BLaER1 (cell line): Measurements from ENCODE around the gene EXOC3.

Experiments
- H3K27ac ChIP-seq: shearing (Covaris generic); formaldehyde crosslinking; 2 replicates; pipeline ENCODE4 v1.8.1; 2022
- H3K27me3 ChIP-seq: shearing (Covaris generic); formaldehyde crosslinking; 2 replicates; pipeline ENCODE4 v1.8.1; 2022
- H3K36me3 ChIP-seq: shearing (Covaris generic); formaldehyde crosslinking; 2 replicates; pipeline ENCODE4 v1.8.1; 2022
- H3K4me1 ChIP-seq: shearing (Covaris generic); formaldehyde crosslinking; 2 replicates; pipeline ENCODE4 v1.8.1; 2022
- H3K4me2 ChIP-seq: shearing (Covaris generic); formaldehyde crosslinking; 2 replicates; pipeline ENCODE4 v1.8.1; 2022
- H3K4me3 ChIP-seq: shearing (Covaris generic); formaldehyde crosslinking; 2 replicates; pipeline ENCODE4 v1.8.1; 2022
- H3K9ac ChIP-seq: shearing (Covaris generic); formaldehyde crosslinking; 2 replicates; pipeline ENCODE4 v1.8.1; 2022
- H3K9me3 ChIP-seq: shearing (Covaris generic); formaldehyde crosslinking; 2 replicates; pipeline ENCODE4 v1.8.1; 2022
- H4K20me1 ChIP-seq: shearing (Covaris generic); formaldehyde crosslinking; 2 replicates; pipeline ENCODE4 v1.8.1; 2022
- Cebpa-rat ChIP-seq: shearing (Covaris generic); IDR thresholded peaks from 2 replicates; pipeline ENCODE4 v1.8.1; 2022

Gene EXOC3

DNA sequence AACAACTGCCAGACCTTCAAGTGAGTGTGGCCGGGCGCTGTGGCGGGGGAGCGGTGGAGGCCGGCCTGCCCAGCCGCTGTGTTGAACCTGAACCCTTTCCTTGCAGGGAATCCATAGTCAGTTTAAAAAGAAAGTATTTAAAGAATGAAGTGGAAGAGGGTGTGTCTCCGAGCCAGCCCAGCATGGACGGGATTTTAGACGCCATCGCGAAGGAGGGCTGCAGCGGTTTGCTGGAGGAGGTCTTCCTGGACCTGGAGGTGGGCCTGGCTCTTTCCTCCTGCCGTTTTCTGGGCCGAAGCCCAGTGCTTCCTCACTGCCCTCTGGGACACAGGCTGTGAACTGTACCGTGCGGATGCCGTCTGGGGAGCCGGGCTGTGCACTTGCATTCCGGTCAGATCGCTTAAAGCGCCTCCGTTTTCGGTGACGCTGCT, 19.1 kb downstream of the EXOC3 start:
- peaks cover 60% of the 10 kb centered on the region for H4K20me1 ChIP-seq
- H3K27me3 ChIP-seq = no peaks in the 10 kb centered on the region
- no peak overlapping the region for H3K4me2 ChIP-seq
- no peak for TF ChIP-seq Cebpa-rat
- no peak overlapping the region for H3K4me3 ChIP-seq
- no peak overlapping the region for H3K27ac ChIP-seq
- H3K9me3 ChIP-seq = no peaks in the 10 kb centered on the region
- H3K9ac ChIP-seq = no peak overlapping the region
- peaks cover 15% of the 10 kb centered on the region for H3K4me1 ChIP-seq
- H3K36me3 ChIP-seq = peaks cover 94% of the 10 kb centered on the region

DNA sequence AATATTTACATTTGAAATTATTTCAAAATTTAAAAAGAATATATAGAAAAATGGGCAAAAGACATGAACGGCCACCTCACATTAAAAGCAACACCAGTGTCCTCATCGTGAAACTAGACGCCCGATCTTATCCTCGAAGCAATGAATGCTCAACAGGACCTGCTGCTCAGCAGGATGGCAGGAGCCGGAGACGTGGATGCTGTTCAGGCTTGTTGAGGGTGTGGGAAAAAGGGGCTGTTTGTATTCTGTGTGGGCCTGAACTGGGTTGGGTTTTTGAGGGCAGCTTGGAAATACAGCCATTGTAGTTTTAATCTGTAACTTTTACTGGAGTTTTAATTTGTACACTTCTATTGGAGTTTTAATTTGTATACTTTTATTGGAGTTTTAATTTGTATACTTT, 20.3 kb downstream of the EXOC3 start:
- no peaks in the 10 kb centered on the region for H3K9me3 ChIP-seq
- no peak overlapping the region for H3K4me2 ChIP-seq
- H3K4me1 ChIP-seq = peaks cover 15% of the 10 kb centered on the region
- H3K9ac ChIP-seq = no peak overlapping the region
- H3K4me3 ChIP-seq = no peak overlapping the region
- TF ChIP-seq Cebpa-rat = no peak
- peaks cover 48% of the 10 kb centered on the region for H4K20me1 ChIP-seq
- no peaks in the 10 kb centered on the region for H3K27me3 ChIP-seq
- peaks cover 84% of the 10 kb centered on the region for H3K36me3 ChIP-seq
- no peak overlapping the region for H3K27ac ChIP-seq

DNA sequence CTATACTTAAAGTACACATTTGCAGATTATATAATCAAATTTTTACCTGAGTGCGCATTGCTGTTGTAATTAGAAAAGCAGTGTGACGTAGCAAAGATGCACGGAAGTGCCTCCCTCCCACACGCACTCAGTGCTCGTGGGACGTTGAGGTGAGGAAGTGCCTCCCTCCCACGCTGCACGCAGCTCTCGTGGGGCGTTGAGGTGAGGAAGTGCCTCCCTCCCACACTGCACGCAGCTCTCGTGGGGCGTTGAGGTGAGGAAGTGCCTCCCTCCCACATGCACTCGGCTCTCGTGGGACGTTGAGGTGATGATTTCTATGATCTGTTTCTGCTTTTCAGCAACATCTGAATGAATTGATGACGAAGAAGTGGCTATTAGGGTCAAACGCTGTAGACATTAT, 21.0 kb downstream of the EXOC3 start:
- H3K9me3 ChIP-seq = no peaks in the 10 kb centered on the region
- peak overlapping the region; percentile 58 for H3K4me2 ChIP-seq
- H3K4me3 ChIP-seq = no peak overlapping the region
- H3K4me1 ChIP-seq = peaks cover 15% of the 10 kb centered on the region
- peaks cover 84% of the 10 kb centered on the region for H3K36me3 ChIP-seq
- no peak overlapping the region for H3K9ac ChIP-seq
- peaks cover 42% of the 10 kb centered on the region for H4K20me1 ChIP-seq
- no peaks in the 10 kb centered on the region for H3K27me3 ChIP-seq
- H3K27ac ChIP-seq = no peak overlapping the region
- TF ChIP-seq Cebpa-rat = no peak

DNA sequence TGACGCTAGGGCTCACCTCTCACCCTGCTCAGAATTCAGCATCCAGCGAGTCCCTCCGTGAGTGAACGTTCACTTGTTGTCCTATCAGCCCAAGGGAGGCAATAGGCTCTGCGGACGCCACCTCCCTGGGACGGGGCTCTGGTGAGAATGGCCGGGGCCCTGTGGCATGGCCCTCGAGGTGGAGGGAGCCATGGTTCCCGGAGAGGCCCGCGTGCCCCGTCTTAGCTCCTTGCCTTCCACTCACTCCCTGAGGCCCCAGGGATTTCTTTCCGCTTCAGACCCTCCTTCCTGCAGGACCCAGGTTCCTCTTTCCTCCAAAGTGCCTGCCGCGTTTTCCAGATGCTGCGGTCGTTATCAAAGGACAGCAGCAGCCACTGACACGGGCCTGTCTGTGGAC, 21.5 kb downstream of the EXOC3 start:
- Histone ChIP-seq H4K20me1 (peaks cover 41% of the 10 kb centered on the region), H3K9ac (no peak overlapping the region), H3K4me2 (peak overlapping the region; percentile 58), H3K36me3 (peaks cover 84% of the 10 kb centered on the region), H3K27ac (no peak overlapping the region), H3K27me3 (no peaks in the 10 kb centered on the region), H3K4me1 (peaks cover 15% of the 10 kb centered on the region), H3K9me3 (no peaks in the 10 kb centered on the region), H3K4me3 (no peak overlapping the region)
- no peak for TF ChIP-seq Cebpa-rat

- TF ChIP-seq Cebpa-rat = no peak
- peaks cover 41% of the 10 kb centered on the region for H4K20me1 ChIP-seq
- no peaks in the 10 kb centered on the region for H3K27me3 ChIP-seq
- peak overlapping the region; percentile 58 for H3K4me2 ChIP-seq
- H3K4me1 ChIP-seq = peaks cover 19% of the 10 kb centered on the region
- H3K27ac ChIP-seq = no peak overlapping the region
- no peak overlapping the region for H3K9ac ChIP-seq
- no peaks in the 10 kb centered on the region for H3K9me3 ChIP-seq
- H3K36me3 ChIP-seq = peaks cover 84% of the 10 kb centered on the region
- H3K4me3 ChIP-seq = no peak overlapping the region
These were observed 22.0 kb downstream of the EXOC3 start for GRCh38 chr5:464843-465590.

DNA sequence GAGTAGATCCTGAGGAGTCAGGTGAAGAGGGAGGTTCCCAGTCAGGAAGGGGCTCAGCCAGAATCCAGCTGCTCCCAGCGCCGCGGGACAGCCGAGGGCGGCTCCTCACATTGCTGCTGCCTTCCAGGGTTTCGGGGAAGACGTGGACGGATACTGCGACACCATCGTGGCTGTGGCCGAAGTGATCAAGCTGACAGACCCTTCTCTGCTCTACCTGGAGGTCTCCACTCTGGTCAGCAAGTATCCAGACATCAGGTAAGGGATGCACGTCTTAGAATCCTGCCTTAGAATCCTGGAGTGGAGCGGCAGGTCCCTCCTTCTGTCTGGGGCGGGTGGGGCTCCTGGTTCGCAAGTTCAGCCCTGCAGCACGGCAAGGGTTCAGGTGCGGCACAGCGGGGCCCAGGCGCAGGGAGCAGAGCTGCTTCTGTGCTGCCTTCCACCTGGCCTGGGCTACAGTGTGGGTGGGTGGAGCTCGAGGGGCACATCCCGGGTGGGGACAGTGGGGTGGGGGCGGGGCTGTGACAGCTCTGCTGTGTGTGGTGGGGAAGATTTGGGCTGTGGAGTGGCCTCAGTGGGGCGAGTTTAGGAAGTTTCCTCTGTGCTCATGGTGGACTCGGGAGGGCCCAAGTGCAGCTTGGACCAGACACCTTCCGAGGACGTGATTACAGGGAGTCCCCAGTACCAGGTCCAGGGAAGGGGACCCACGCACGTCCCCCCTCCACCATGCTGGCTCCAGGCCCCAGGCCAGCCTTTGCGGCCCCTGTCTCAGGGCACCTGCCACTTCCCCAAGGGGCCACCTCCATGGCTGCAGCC, 22.8 kb downstream of the EXOC3 start:
- Histone ChIP-seq H3K9ac (no peak overlapping the region), H3K27me3 (no peaks in the 10 kb centered on the region), H4K20me1 (peaks cover 39% of the 10 kb centered on the region), H3K4me3 (no peak overlapping the region), H3K4me1 (peaks cover 27% of the 10 kb centered on the region), H3K4me2 (no peak overlapping the region), H3K36me3 (peaks cover 82% of the 10 kb centered on the region), H3K27ac (no peak overlapping the region), H3K9me3 (no peaks in the 10 kb centered on the region)
- no peak for TF ChIP-seq Cebpa-rat

GRCh38 chr5:466661-467310, 23.8 kb downstream of the EXOC3 start:
- no peak overlapping the region for H3K9ac ChIP-seq
- peaks cover 81% of the 10 kb centered on the region for H3K36me3 ChIP-seq
- TF ChIP-seq Cebpa-rat = no peak
- no peak overlapping the region for H3K4me2 ChIP-seq
- H3K4me1 ChIP-seq = peaks cover 37% of the 10 kb centered on the region
- no peaks in the 10 kb centered on the region for H3K27me3 ChIP-seq
- H4K20me1 ChIP-seq = peaks cover 49% of the 10 kb centered on the region
- H3K9me3 ChIP-seq = no peaks in the 10 kb centered on the region
- H3K4me3 ChIP-seq = no peak overlapping the region
- H3K27ac ChIP-seq = no peak overlapping the region

DNA sequence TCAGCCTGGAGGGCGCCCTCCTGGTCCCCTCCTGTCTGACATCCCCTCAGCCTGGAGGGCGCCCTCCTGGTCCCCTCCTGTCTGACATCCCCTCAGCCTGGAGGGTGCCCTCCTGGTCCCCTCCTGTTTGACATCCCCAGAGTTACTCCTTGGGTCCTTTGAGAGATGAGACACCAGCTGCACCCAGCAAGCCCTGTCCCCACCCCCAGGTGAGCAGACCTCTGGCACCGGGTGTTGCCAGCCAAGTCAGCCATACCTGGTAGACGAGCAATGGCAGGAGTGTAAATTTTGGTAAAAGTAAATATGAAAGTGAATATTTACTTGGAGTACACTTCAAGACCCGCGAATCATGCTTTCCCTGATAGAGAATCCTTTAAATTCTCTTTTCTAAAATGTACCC, 25.4 kb downstream of the EXOC3 start:
- Histone ChIP-seq H3K4me3 (no peak overlapping the region), H3K9ac (no peak overlapping the region), H3K4me2 (no peak overlapping the region), H3K9me3 (no peaks in the 10 kb centered on the region), H3K36me3 (peaks cover 66% of the 10 kb centered on the region), H4K20me1 (peaks cover 51% of the 10 kb centered on the region), H3K4me1 (peaks cover 45% of the 10 kb centered on the region), H3K27ac (no peak overlapping the region), H3K27me3 (peaks cover 1% of the 10 kb centered on the region; the same call in 1 of the 2 replicates)
- no peak for TF ChIP-seq Cebpa-rat

DNA sequence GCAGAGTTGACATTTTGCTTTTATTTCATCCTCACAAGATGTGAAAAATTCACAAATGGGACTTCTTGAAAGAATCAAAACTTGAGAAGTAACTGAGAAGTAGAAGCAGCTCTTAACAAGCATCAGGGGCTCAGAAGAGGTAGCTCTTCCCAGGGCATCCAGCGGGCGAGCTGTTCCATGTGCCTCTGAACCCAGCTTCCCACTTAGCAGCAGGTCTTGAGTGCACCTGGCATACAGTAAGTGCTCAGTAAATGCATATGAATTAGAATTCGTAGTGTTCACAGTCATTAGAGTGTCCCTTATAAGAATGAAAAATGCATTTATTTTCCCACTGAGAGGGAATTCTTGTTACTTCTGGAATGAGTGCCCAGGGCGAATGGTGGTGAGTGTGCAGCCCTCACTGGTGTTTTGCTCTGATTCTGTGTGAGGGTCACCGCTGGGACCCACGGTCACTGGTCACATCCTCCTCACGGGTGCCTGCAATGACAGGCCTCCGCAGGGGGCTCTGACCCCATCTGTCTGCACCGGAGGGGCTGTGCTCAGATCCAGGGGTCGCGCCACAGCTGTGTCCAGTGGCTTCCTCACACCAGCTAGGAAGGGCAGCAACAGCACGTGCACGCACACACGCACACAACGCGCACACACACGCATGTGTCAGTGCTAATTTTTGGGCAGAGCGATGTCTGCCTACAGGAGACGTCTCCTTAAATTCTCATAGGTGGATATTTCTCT, 26.9 kb downstream of the EXOC3 start:
- peaks cover 49% of the 10 kb centered on the region for H4K20me1 ChIP-seq
- no peak overlapping the region for H3K4me3 ChIP-seq
- peaks cover 54% of the 10 kb centered on the region for H3K36me3 ChIP-seq
- peaks cover 16% of the 10 kb centered on the region for H3K27me3 ChIP-seq
- no peak overlapping the region for H3K4me2 ChIP-seq
- no peaks in the 10 kb centered on the region for H3K9me3 ChIP-seq
- peaks cover 36% of the 10 kb centered on the region for H3K4me1 ChIP-seq
- H3K27ac ChIP-seq = no peak overlapping the region
- no peak overlapping the region for H3K9ac ChIP-seq
- TF ChIP-seq Cebpa-rat = no peak
